Karpas-422 (cell line): ENCODE measurements around the gene GMIP. TPM values are rescaled to one million over a fixed set of nuclear protein-coding genes. Genes with fewer than 3 reads are reported as not detected.

Experiments used
- DNase-seq: peaks from one replicate; pipeline ENCODE4 v3.0.0-alpha.2; 2015
- H2AFZ ChIP-seq: fragments of 200-600 bp; sonication (generic); 2 replicates; pipeline ENCODE4 v1.6.1; 2014; ENCODE audit warnings: antibody characterized with exemption, low read length, mixed read lengths
- H3K27ac ChIP-seq: fragments of 200-600 bp; sonication (generic); 2 replicates; pipeline ENCODE4 v1.5.1; 2014; ENCODE audit warnings: mild to moderate bottlenecking, low read length, moderate library complexity
- H3K27me3 ChIP-seq: fragments of 200-600 bp; sonication (generic); 2 replicates; pipeline ENCODE4 v1.6.1; 2014; ENCODE audit warnings: low read length, mixed read lengths
- H3K36me3 ChIP-seq: fragments of 200-600 bp; sonication (generic); 2 replicates; pipeline ENCODE4 v1.6.1; 2014; ENCODE audit warnings: low read length, mixed read lengths; ENCODE audit not compliant: insufficient read depth
- H3K4me1 ChIP-seq: fragments of 200-600 bp; sonication (generic); 2 replicates; pipeline ENCODE4 v1.6.1; 2014; ENCODE audit warnings: mild to moderate bottlenecking, low read length, mixed read lengths
- H3K4me2 ChIP-seq: fragments of 200-600 bp; sonication (generic); 2 replicates; pipeline ENCODE4 v1.6.1; 2014; ENCODE audit warnings: low read length, low read depth, mild to moderate bottlenecking; ENCODE audit not compliant: poor library complexity, severe bottlenecking
- H3K4me3 ChIP-seq: fragments of 200-600 bp; sonication (generic); 2 replicates; pipeline ENCODE4 v1.5.1; 2014; ENCODE audit warnings: mild to moderate bottlenecking, antibody characterized with exemption, low read length, mixed read lengths
- H3K79me2 ChIP-seq: fragments of 200-600 bp; sonication (generic); 2 replicates; pipeline ENCODE4 v1.6.1; 2014; ENCODE audit warnings: mild to moderate bottlenecking, low read length, mixed read lengths
- H3K9ac ChIP-seq: fragments of 200-600 bp; sonication (generic); 2 replicates; pipeline ENCODE4 v1.6.0; 2014; ENCODE audit warnings: low read length
- H3K9me2 ChIP-seq: fragments of 200-600 bp; sonication (generic), shearing (Covaris generic); replicated peaks from 2 replicates; pipeline ENCODE4 v1.6.0; 2014; ENCODE audit warnings: mild to moderate bottlenecking, low read length, moderate library complexity; ENCODE audit not compliant: insufficient read depth
- H3K9me3 ChIP-seq: fragments of 300-700, 200-600 bp; sonication (generic); 2 replicates; pipeline ENCODE4 v1.6.1; 2014; ENCODE audit warnings: low read length, mixed read lengths
- H4K20me1 ChIP-seq: fragments of 200-600 bp; sonication (generic); 2 replicates; pipeline ENCODE4 v1.6.1; 2014; ENCODE audit warnings: mild to moderate bottlenecking, antibody characterized with exemption, low read length, low read depth; ENCODE audit not compliant: insufficient read depth
- total RNA-seq: library from RNA; depleted of rRNA; stranded (reverse); fragments of >200 nt; shearing (Covaris generic); gene quantifications from 2 replicates; pipeline ENCODE4 v1.2.3, GENCODE V29; 2014; ENCODE audit warnings: low replicate concordance

Gene GMIP
- total RNA-seq, 1 experiment from 2014 or later: 24.3 TPM

- no peaks in the 10 kb centered on the region for H3K4me1 ChIP-seq
- DNase-seq: no peak
- no peak overlapping the region for H3K27ac ChIP-seq
- no peak overlapping the region for H2AFZ ChIP-seq
- H3K27me3 ChIP-seq: no peaks in the 10 kb centered on the region
- peaks cover 10% of the 10 kb centered on the region for H3K36me3 ChIP-seq
- H3K4me2 ChIP-seq: no peak overlapping the region
- H3K4me3 ChIP-seq: no peak overlapping the region
- H3K79me2 ChIP-seq: no peaks in the 10 kb centered on the region
- H3K9me3 ChIP-seq: no peaks in the 10 kb centered on the region
- H4K20me1 ChIP-seq: no peaks in the 10 kb centered on the region
- no peak overlapping the region for H3K9ac ChIP-seq
- H3K9me2 ChIP-seq: no peaks in the 10 kb centered on the region
Observed at GRCh38 chr19:19635313-19635702, 8.1 kb downstream of the GMIP start.

- H3K4me1 ChIP-seq: no peaks in the 10 kb centered on the region
- H3K4me3 ChIP-seq: no peak overlapping the region
- H3K9me2 ChIP-seq: no peaks in the 10 kb centered on the region
- H3K27ac ChIP-seq: no peak overlapping the region
- no peak overlapping the region for H3K9ac ChIP-seq
- no peak overlapping the region for H2AFZ ChIP-seq
- no peaks in the 10 kb centered on the region for H4K20me1 ChIP-seq
- peaks cover 13% of the 10 kb centered on the region for H3K36me3 ChIP-seq
- H3K27me3 ChIP-seq: no peaks in the 10 kb centered on the region
- no peaks in the 10 kb centered on the region for H3K9me3 ChIP-seq
- H3K4me2 ChIP-seq: no peak overlapping the region
- no peak for DNase-seq
- no peaks in the 10 kb centered on the region for H3K79me2 ChIP-seq
Observed at GRCh38 chr19:19634516-19635312, 8.7 kb downstream of the GMIP start.

- Histone ChIP-seq H3K9ac (no peak overlapping the region), H3K9me3 (no peaks in the 10 kb centered on the region), H3K9me2 (no peaks in the 10 kb centered on the region), H3K4me1 (peaks cover under 1% of the 10 kb centered on the region), H4K20me1 (no peaks in the 10 kb centered on the region), H3K4me2 (no peak overlapping the region), H3K27ac (no peak overlapping the region), H3K79me2 (no peaks in the 10 kb centered on the region), H3K4me3 (no peak overlapping the region), H3K27me3 (no peaks in the 10 kb centered on the region), H3K36me3 (peaks cover 17% of the 10 kb centered on the region), H2AFZ (no peak overlapping the region)
- DNase-seq: no peak
Observed at GRCh38 chr19:19633711-19634515, 9.5 kb downstream of the GMIP start.

- H3K27me3 ChIP-seq: no peaks in the 10 kb centered on the region
- no peak overlapping the region for H3K4me2 ChIP-seq
- peaks cover 17% of the 10 kb centered on the region for H3K36me3 ChIP-seq
- no peaks in the 10 kb centered on the region for H3K9me3 ChIP-seq
- no peak for DNase-seq
- no peaks in the 10 kb centered on the region for H3K79me2 ChIP-seq
- no peaks in the 10 kb centered on the region for H3K9me2 ChIP-seq
- H2AFZ ChIP-seq: no peak overlapping the region
- no peak overlapping the region for H3K9ac ChIP-seq
- H3K27ac ChIP-seq: no peak overlapping the region
- no peaks in the 10 kb centered on the region for H4K20me1 ChIP-seq
- no peak overlapping the region for H3K4me3 ChIP-seq
- peaks cover 10% of the 10 kb centered on the region for H3K4me1 ChIP-seq
Observed at GRCh38 chr19:19632661-19633060, 10.8 kb downstream of the GMIP start.

- Histone ChIP-seq H3K4me1 (peaks cover 14% of the 10 kb centered on the region), H3K4me3 (no peak overlapping the region), H2AFZ (no peak overlapping the region), H3K79me2 (no peaks in the 10 kb centered on the region), H3K27ac (no peak overlapping the region), H3K9ac (no peak overlapping the region), H3K27me3 (no peaks in the 10 kb centered on the region), H3K9me3 (no peaks in the 10 kb centered on the region), H3K9me2 (no peaks in the 10 kb centered on the region), H3K4me2 (no peak overlapping the region), H4K20me1 (no peaks in the 10 kb centered on the region), H3K36me3 (peaks cover 17% of the 10 kb centered on the region)
- DNase-seq: no peak
Observed at GRCh38 chr19:19631346-19631745, 12.1 kb downstream of the GMIP start.

- H3K9ac ChIP-seq: no peak overlapping the region
- no peaks in the 10 kb centered on the region for H3K79me2 ChIP-seq
- no peaks in the 10 kb centered on the region for H3K27me3 ChIP-seq
- H3K4me3 ChIP-seq: no peak overlapping the region
- no peak overlapping the region for H3K4me2 ChIP-seq
- H3K9me2 ChIP-seq: no peaks in the 10 kb centered on the region
- no peak overlapping the region for H2AFZ ChIP-seq
- peak; percentile 42 for DNase-seq
- H4K20me1 ChIP-seq: no peaks in the 10 kb centered on the region
- H3K4me1 ChIP-seq: peaks cover 14% of the 10 kb centered on the region
- no peak overlapping the region for H3K27ac ChIP-seq
- peaks cover 17% of the 10 kb centered on the region for H3K36me3 ChIP-seq
- no peaks in the 10 kb centered on the region for H3K9me3 ChIP-seq
Observed at GRCh38 chr19:19630426-19630825, 13.0 kb downstream of the GMIP start.

GRCh38 chr19:19630062-19630414, 13.4 kb downstream of the GMIP start:
- peaks cover 17% of the 10 kb centered on the region for H3K36me3 ChIP-seq

GRCh38 chr19:19628501-19629134, 14.8 kb downstream of the GMIP start:
- peaks cover 11% of the 10 kb centered on the region for H3K36me3 ChIP-seq
- no peaks in the 10 kb centered on the region for H3K9me2 ChIP-seq
- H2AFZ ChIP-seq: no peak overlapping the region; the same call in 1 of the 2 replicates
- H3K4me2 ChIP-seq: peak overlapping the region; percentile 84
- H3K27me3 ChIP-seq: no peaks in the 10 kb centered on the region
- H3K79me2 ChIP-seq: no peaks in the 10 kb centered on the region
- H3K4me3 ChIP-seq: peak overlapping the region; percentile 73
- peak overlapping the region; percentile 64 for H3K27ac ChIP-seq
- no peaks in the 10 kb centered on the region for H3K9me3 ChIP-seq
- H3K4me1 ChIP-seq: peaks cover 14% of the 10 kb centered on the region
- peak; percentile 74 for DNase-seq
- H3K9ac ChIP-seq: peak overlapping the region; percentile 76
- H4K20me1 ChIP-seq: no peaks in the 10 kb centered on the region

More at GRCh38 chr19:19630062-19630414, 13.4 kb downstream of the GMIP start:
- no peak overlapping the region for H3K4me3 ChIP-seq
- no peaks in the 10 kb centered on the region for H3K9me3 ChIP-seq
- no peaks in the 10 kb centered on the region for H4K20me1 ChIP-seq
- no peaks in the 10 kb centered on the region for H3K9me2 ChIP-seq
- H3K27me3 ChIP-seq: no peaks in the 10 kb centered on the region
- no peak for DNase-seq
- H3K4me2 ChIP-seq: no peak overlapping the region
- peaks cover 14% of the 10 kb centered on the region for H3K4me1 ChIP-seq
- no peaks in the 10 kb centered on the region for H3K79me2 ChIP-seq
- H2AFZ ChIP-seq: no peak overlapping the region
- H3K9ac ChIP-seq: no peak overlapping the region
- no peak overlapping the region for H3K27ac ChIP-seq
